HG03280 (cell line): ENCODE data around the gene RNF217.
"Not testable (repeated sequence)": the region's sequence is repeated elsewhere in the genome, so short reads cannot be mapped to it uniquely, and the experiment has no call there.

Experiments used
- ATAC-seq: cut with Tn5 transposase; IDR thresholded peaks from one replicate; pipeline ENCODE4 v1.9.1; 2021; ENCODE audit warnings: mild to moderate bottlenecking, moderate library complexity; ENCODE audit not compliant: unreplicated experiment

The RNF217 gene

DNA sequence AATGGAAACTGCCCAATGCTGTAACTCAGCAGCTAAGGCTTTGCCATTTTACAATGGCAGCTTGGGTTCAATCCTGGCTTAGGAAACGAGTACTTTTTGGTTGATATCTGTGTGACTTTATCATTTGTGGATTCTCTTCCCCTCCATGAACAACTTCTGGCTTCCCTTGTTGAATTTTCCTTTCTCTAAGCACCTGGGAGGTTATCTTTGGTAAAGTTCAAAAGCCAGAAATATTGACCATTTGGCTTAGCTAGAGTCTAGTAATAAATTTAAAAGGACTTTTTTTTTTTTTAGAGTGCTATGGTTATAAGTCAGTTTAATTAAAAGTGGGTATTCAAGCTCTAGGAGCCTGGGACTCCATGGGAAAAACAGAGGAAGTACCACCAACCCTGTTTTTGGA, 159.7 kb downstream of the RNF217 start:
- ATAC-seq: no peak

DNA sequence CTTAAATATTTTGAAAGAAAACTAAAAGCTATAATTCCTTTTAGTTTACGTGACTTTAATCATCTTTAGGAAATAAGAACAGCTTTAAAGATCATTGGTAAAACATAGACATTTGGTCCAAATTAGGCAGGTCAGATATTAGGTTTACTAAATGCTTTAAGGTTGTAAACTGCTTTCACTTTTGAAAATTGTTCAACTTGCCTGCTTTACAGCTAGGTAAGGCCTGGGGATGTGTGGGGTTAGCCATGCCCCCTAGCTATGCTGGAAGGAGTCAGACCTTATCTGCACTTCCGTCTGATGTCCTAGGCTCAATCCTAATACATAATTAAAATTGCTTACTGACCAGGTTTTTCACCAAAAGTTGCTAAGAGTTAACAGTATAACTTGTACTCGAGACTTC, 160.8 kb downstream of the RNF217 start:
- ATAC-seq: no peak

DNA sequence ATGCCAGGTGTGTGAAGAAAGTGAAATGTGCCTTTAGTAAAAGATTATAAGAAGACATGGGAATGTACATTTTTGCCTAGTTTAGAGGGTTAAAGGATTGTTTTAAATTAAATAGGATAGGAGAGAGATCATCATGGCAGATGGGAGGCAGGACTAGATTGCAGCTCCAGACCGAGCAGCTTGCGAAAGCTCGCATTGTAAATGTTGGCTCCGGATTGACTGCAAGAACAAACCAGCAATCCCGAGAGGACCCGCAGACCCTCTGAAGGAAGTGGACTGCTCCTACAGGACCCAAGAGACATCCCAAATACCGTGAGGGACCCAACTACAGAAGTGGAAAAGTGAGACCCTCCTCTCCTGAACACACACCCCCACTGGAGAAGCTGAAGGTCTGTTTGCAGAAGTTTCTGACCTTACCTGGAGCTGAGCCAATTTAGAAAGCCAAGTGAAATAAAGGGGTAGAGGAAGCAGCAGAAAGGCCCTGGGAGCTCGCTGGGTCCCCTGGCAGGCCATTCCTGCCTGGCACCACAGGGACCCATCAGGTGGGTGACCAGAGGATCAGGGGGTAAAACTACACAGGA, 161.3 kb downstream of the RNF217 start:
- ATAC-seq: no peak

DNA sequence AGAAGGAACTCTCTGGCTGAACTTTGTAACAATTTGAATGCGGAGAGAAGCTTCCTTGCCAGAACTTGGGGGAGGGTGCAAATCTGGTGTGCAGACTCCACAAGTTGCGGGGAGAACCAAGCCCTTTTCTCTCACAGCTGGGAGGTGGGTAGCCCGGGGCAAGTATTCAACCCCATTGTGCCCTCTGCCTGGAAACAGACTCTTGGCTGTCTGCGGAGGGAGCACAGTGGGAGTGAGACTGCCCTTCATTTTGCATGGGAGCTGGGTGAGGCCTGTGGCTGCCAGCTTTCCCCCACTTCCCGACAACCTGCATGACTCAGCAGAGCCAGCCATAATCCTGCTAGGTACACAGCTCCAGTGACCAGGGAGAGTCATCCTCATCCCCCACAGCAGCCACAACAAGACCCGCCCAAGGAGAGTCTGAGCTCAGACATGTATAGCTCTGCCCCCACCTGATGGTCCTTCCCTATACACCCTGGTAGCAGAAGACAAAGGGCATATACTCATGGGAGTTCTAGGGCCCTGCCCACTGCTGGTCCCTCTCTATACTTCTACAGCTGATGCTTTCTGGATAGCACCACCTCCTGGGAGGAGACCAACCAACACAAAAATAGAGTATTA, 161.9 kb downstream of the RNF217 start:
- no peak for ATAC-seq

DNA sequence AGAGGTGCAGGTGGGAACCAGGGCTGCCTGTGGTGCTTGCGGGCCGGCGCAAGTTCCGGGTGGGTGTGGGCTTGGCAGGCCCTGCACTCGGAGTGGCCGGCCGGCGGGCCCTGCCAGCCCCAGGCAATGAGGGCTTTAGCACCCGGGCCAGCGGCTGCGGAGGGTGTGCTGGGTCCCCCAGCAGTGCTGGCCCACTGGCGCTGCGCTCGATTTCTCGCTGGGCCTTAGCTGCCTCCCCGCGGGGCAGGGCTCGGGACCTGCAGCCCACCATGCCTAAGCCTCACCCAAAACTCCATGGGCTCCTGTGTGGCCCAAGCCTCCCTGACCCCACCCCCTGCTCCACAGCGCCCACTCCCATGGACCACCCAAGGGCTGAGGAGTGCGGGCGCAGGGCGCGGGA, 163.6 kb downstream of the RNF217 start:
- ATAC-seq: not testable (repeated sequence)

DNA sequence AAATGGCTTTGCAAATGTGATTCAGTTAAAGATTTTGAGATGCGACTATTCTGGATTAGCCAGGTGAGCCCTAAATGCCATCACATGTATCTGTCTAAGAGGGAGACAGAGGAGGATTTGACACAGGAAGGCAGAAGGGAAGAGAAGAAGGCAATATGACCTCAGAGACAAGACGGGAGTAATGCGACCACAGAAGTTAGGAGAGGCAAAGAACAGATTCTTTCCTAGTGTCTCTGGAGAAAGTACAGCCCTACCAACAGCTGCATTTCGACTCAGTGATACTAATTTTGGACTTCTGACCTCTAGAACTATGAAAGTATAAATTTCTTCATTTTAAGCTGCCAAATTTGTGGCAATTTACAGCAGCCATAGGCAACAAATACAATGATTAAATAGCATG, 167.1 kb downstream of the RNF217 start:
- ATAC-seq: no peak

DNA sequence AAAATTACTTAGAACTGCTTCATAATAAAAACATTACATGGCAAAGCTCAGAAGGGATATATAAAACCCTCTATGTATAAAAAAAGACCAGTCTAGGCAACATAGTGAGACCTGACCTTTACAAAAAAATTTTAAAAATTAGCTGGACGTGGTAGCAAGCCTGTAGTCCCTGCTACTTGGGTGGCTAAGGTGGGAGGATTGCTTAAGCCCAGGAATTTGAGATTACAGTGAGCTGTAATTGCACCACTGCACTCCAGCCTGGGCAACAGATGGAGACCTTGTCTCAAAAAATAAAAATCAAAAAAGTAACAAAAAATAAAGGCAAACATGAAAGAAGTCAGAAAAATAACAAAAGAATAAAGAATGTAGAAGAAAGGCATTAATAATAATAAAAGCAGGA, 169.8 kb downstream of the RNF217 start:
- no peak for ATAC-seq

DNA sequence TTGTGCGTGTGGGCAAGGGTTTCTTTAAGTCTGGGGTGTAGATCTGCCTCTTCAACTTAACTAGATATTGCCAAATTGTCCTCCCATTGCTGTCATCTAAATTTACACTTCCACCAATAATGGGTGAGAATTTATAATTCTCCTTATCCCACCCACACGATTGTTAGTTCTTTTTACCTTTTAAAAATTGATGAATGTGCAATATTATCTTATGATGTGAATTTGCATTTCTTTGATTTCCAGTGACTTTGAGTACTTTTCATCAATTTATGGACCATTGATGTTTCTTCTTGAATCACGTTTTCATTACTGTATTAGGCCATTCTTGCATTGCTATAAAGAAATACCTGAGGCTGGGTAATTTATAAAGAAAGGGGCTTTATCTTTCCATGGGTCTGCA, 174.1 kb downstream of the RNF217 start:
- no peak for ATAC-seq

DNA sequence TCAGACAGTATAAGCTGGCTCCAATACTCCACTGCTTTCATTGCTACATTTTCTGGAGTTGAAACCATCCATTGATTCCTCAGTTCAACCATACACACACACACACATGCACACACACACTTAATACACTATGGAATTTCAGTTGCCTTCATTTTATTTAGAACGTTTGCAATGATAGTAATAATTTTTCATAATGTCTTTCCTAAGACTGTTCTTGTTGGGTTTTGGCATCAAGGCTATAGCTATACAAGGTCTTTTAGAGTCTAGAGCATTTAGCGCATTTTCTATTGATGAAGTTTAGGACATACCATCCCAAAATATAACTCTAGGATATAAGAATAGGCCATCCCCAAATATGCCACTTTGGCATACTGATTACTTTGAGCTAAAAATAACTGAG, 175.8 kb downstream of the RNF217 start:
- ATAC-seq: no peak

DNA sequence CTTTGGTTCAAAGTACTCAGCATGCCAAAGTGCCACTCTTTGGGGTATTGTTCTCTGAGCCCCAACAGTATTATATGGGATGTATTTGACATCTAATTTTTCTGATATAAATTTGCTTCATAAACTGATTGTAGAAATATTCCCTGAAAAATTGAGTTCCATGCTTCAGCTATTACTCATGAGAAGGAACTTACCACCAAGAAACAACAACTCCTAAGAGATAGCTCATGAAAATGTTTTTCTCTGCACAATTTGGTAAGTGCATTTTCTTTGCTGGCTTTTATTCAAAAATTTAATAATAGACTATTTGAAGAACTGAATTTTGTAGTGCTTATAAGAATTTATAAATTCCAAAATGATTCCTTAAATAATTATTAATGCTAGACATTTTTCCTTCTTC, 178.6 kb downstream of the RNF217 start:
- ATAC-seq: no peak
